Smooth muscle cell (in vitro differentiated cells): Measurements from ENCODE around the gene TRIP11. TPM values are rescaled to one million over a fixed set of nuclear protein-coding genes. Genes with fewer than 3 reads are reported as not detected.

Experiments used
- DNase-seq: peaks from one replicate; lab custom pipeline; 2025; ENCODE audit not compliant: unreplicated experiment; lab: John Stamatoyannopoulos, UW
- H2AFZ ChIP-seq: fragments of 200-600 bp; sonication (generic); 2 replicates; pipeline ENCODE4 v1.6.0; 2016; ENCODE audit warnings: antibody characterized with exemption, low read depth, mild to moderate bottlenecking
- H3F3A ChIP-seq: fragments of 200-600 bp; sonication (generic); 2 replicates; pipeline ENCODE4 v1.6.0; 2017; ENCODE audit warnings: antibody characterized with exemption, low read depth
- H3K27ac ChIP-seq: fragments of 200-600 bp; sonication (generic); 2 replicates; pipeline ENCODE4 v1.5.1; 2016; ENCODE audit warnings: low read depth, mild to moderate bottlenecking
- H3K27me3 ChIP-seq: fragments of 200-600 bp; sonication (generic); 2 replicates; pipeline ENCODE4 v1.6.1; 2016; ENCODE audit warnings: low read depth, mild to moderate bottlenecking
- H3K36me3 ChIP-seq: fragments of 200-600 bp; sonication (generic); 2 replicates; pipeline ENCODE4 v1.5.1; 2016; ENCODE audit warnings: low read depth
- H3K4me1 ChIP-seq: fragments of 200-600 bp; sonication (generic); 2 replicates; pipeline ENCODE4 v1.5.1; 2016; ENCODE audit warnings: low read depth
- H3K4me2 ChIP-seq: fragments of 200-600 bp; sonication (generic); 2 replicates; pipeline ENCODE4 v1.6.0; 2016; ENCODE audit warnings: mild to moderate bottlenecking
- H3K4me3 ChIP-seq: fragments of 200-600 bp; sonication (generic); 2 replicates; pipeline ENCODE4 v1.5.1; 2016; ENCODE audit warnings: mild to moderate bottlenecking
- H3K79me2 ChIP-seq: fragments of 200-600 bp; sonication (generic); 2 replicates; pipeline ENCODE4 v1.6.0; 2016; ENCODE audit warnings: low read depth, mild to moderate bottlenecking
- H3K9ac ChIP-seq: fragments of 200-600 bp; sonication (generic); 2 replicates; pipeline ENCODE4 v1.6.0; 2016; ENCODE audit warnings: low read depth
- H3K9me3 ChIP-seq: fragments of 200-600 bp; sonication (generic); replicated peaks from 2 replicates; pipeline ENCODE4 v1.5.1; 2016; ENCODE audit warnings: low read depth
- H4K20me1 ChIP-seq: fragments of 200-600 bp; sonication (generic); 2 replicates; pipeline ENCODE4 v1.6.0; 2016; ENCODE audit warnings: low read depth
- WGBS: methylation state at CpG from one replicate; pipeline ENCODE4 v1.1.7; 2016; ENCODE audit warnings: low lambda C conversion rate; 5-methylcytosine and 5-hydroxymethylcytosine counted together
- polyA plus RNA-seq: library from polyadenylated mRNA; unstranded; fragments of >200 nt; fragmentation: Nextera tagmentation; extraction: Ambion mirVana; gene quantifications from 2 replicates; pipeline ENCODE4 v1.2.1, GENCODE V29; 2016
- total RNA-seq: library from RNA; depleted of rRNA; stranded (reverse); fragments of >200 nt; gene quantifications from 2 replicates; pipeline ENCODE4 v1.2.3, GENCODE V29; 2014
- TF ChIP-seq, protein P1 (sequence below): fragments of 200-600 bp; sonication (generic); IDR thresholded peaks from 2 replicates; pipeline ENCODE4 v1.5.1; 2017; ENCODE audit warnings: borderline replicate concordance, mild to moderate bottlenecking, antibody characterized with exemption; ENCODE audit not compliant: insufficient read depth, poor library complexity, severe bottlenecking

Gene TRIP11
- total and polyA plus RNA-seq, 2 experiments from 2014 or later, result 30.0 to 38.1 TPM

DNA sequence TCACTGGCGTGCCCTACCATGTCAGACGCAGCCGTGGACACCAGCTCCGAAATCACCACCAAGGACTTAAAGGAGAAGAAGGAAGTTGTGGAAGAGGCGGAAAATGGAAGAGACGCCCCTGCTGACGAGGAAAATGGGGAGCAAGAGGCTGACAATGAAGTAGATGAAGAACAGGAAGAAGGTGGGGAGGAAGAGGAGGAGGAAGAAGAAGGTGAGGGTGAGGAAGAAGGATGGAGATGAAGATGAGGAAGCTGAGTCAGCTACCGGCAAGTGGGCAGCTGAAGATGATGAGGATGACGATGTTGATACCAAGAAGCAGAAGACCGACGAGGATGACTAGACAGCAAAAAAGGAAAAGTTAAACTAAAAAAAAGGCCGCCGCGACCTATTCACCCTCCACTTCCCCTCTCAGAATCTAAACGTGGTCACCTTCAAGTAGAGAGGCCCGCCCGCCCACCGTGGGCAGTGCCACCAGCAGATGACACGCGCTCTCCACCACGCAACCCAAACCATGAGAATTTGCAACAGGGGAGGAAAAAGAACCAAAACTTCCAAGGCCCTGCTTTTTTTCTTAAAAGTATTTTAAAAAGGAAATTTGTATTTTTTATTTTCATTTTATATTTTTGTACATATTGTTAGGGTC, 13.2 kb downstream of the TRIP11 start:
- H3K36me3 ChIP-seq, result peaks cover 14% of the 10 kb centered on the region
- peaks cover 39% of the 10 kb centered on the region for H4K20me1 ChIP-seq
- 97% methylated on average over 20 of the region's 21 CpGs for WGBS
- no peak for DNase-seq
- H3K27me3 ChIP-seq, result no peaks in the 10 kb centered on the region
- H3K9me3 ChIP-seq, result no peaks in the 10 kb centered on the region
- peaks cover 47% of the 10 kb centered on the region for H3K79me2 ChIP-seq
- H3K4me3 ChIP-seq, result no peak overlapping the region
- TF ChIP-seq, protein P1, sequence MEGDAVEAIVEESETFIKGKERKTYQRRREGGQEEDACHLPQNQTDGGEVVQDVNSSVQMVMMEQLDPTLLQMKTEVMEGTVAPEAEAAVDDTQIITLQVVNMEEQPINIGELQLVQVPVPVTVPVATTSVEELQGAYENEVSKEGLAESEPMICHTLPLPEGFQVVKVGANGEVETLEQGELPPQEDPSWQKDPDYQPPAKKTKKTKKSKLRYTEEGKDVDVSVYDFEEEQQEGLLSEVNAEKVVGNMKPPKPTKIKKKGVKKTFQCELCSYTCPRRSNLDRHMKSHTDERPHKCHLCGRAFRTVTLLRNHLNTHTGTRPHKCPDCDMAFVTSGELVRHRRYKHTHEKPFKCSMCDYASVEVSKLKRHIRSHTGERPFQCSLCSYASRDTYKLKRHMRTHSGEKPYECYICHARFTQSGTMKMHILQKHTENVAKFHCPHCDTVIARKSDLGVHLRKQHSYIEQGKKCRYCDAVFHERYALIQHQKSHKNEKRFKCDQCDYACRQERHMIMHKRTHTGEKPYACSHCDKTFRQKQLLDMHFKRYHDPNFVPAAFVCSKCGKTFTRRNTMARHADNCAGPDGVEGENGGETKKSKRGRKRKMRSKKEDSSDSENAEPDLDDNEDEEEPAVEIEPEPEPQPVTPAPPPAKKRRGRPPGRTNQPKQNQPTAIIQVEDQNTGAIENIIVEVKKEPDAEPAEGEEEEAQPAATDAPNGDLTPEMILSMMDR, result no peak
- H3K4me1 ChIP-seq, result no peaks in the 10 kb centered on the region
- H3F3A ChIP-seq, result no peaks in the 10 kb centered on the region
- no peak overlapping the region for H3K4me2 ChIP-seq
- H3K9ac ChIP-seq, result no peak overlapping the region
- H2AFZ ChIP-seq, result no peak overlapping the region
- H3K27ac ChIP-seq, result peak overlapping the region; percentile 60

DNA sequence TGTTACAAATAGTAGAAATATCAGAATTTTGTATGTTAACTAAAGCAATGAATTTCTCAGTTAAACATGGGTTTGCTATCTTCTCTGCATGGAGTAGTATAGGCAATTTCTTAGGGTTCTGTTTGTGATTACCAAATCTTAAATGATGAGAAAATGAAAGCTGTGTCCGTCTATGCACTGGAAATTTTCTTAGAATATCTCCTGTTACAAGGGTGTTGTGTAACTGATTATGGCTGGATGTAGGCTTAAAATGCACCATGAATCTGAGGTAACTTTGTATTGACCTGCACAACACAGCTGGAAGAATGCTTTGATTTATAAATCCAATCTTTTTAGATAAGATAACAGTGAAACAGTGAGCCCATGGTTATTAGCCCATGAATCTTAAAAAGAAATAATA, 17.8 kb downstream of the TRIP11 start:
- TF ChIP-seq, protein P1, result no peak
- peaks cover 21% of the 10 kb centered on the region for H3K36me3 ChIP-seq
- no peaks in the 10 kb centered on the region for H3F3A ChIP-seq
- H3K27ac ChIP-seq, result no peak overlapping the region
- no peaks in the 10 kb centered on the region for H3K4me1 ChIP-seq
- H3K27me3 ChIP-seq, result no peaks in the 10 kb centered on the region
- 94% methylated on average over 1 of the region's 1 CpG for WGBS
- no peak overlapping the region for H3K9ac ChIP-seq
- H3K4me3 ChIP-seq, result no peak overlapping the region
- DNase-seq, result no peak
- H3K9me3 ChIP-seq, result no peaks in the 10 kb centered on the region
- peaks cover 46% of the 10 kb centered on the region for H4K20me1 ChIP-seq
- peaks cover 55% of the 10 kb centered on the region for H3K79me2 ChIP-seq
- H3K4me2 ChIP-seq, result no peak overlapping the region
- H2AFZ ChIP-seq, result no peak overlapping the region

DNA sequence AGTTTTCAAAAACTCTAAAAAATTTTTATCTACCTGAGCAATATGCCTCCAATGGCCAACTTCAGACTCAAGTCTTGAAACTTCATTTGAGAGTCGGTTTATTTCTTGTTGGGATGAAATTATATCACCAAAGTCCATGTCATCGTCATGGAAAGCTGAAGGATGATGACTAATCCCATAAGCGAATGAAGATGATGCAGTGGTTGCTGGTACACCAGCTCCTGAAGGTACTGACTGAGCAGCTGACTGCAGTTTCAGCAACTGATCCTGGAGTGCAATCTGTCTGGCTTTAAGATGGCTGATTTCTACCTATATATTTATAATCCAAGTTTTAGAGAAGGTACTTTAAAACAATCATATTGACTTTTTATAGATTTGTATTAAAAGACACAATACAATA, 18.3 kb downstream of the TRIP11 start:
- peaks cover 25% of the 10 kb centered on the region for H3K36me3 ChIP-seq
- 98% methylated on average over 3 of the region's 3 CpGs for WGBS
- H3K9me3 ChIP-seq, result no peaks in the 10 kb centered on the region
- H4K20me1 ChIP-seq, result peaks cover 46% of the 10 kb centered on the region
- no peaks in the 10 kb centered on the region for H3F3A ChIP-seq
- no peak overlapping the region for H3K4me2 ChIP-seq
- H3K9ac ChIP-seq, result no peak overlapping the region
- TF ChIP-seq, protein P1, result no peak
- H3K79me2 ChIP-seq, result peaks cover 51% of the 10 kb centered on the region
- H3K4me1 ChIP-seq, result no peaks in the 10 kb centered on the region
- DNase-seq, result no peak
- H3K27ac ChIP-seq, result no peak overlapping the region
- no peak overlapping the region for H3K4me3 ChIP-seq
- H3K27me3 ChIP-seq, result no peaks in the 10 kb centered on the region
- no peak overlapping the region for H2AFZ ChIP-seq

DNA sequence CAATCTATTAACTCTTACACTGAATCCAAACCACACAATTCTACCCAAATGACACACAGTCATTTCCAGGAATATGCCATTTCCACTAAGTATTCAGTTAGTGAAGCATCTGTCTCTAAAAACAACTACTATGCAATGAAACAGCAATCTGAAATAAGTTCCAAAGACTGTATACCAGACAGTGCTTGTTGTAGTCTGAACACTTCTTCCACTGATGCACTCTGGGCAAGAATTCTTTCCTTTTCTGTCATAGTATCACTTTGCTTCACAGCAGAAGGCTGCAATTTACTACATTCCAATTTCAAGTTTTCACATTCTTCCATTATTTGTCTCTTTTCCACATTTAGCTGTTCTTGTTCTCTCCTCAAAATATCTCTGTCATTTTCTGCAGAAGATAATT, 25.8 kb downstream of the TRIP11 start:
- TF ChIP-seq, protein P1, result no peak
- DNase-seq, result no peak
- H3K36me3 ChIP-seq, result peaks cover 45% of the 10 kb centered on the region
- H2AFZ ChIP-seq, result no peak overlapping the region
- H3K27me3 ChIP-seq, result no peaks in the 10 kb centered on the region
- no peaks in the 10 kb centered on the region for H3K4me1 ChIP-seq
- H3K27ac ChIP-seq, result no peak overlapping the region
- H3K9me3 ChIP-seq, result no peaks in the 10 kb centered on the region
- peaks cover 14% of the 10 kb centered on the region for H3K79me2 ChIP-seq
- H3K4me3 ChIP-seq, result no peak overlapping the region
- no peaks in the 10 kb centered on the region for H3F3A ChIP-seq
- H4K20me1 ChIP-seq, result peaks cover 40% of the 10 kb centered on the region
- H3K4me2 ChIP-seq, result no peak overlapping the region
- H3K9ac ChIP-seq, result no peak overlapping the region
